HG03432 (cell line): ENCODE results near the gene ISG15.

ENCODE experiments used
- ATAC-seq: cut with Tn5 transposase; IDR thresholded peaks from one replicate; pipeline ENCODE4 v1.9.1; 2021; ENCODE audit warnings: mild to moderate bottlenecking, moderate library complexity; ENCODE audit not compliant: unreplicated experiment

ISG15 gene

GRCh38 chr1:1058088-1058905 is 45.0 kb downstream of the ISG15 start:
- ATAC-seq, result no peak

- ATAC-seq, result peak; percentile 29
Measured at GRCh38 chr1:1058921-1059493, 45.7 kb downstream of the ISG15 start.

- peak; percentile 62 for ATAC-seq
Measured at GRCh38 chr1:1059494-1060280, 46.4 kb downstream of the ISG15 start.

GRCh38 chr1:1060281-1061000 is 47.1 kb downstream of the ISG15 start:
- no peak for ATAC-seq

GRCh38 chr1:1061682-1062345 is 48.5 kb downstream of the ISG15 start:
- no peak for ATAC-seq

- no peak for ATAC-seq
Measured at GRCh38 chr1:1062348-1063163, 49.3 kb downstream of the ISG15 start.

GRCh38 chr1:1063261-1063944 is 50.1 kb downstream of the ISG15 start:
- peak; percentile 0 for ATAC-seq
